ENCODE results near the gene CD300A. TPM values are rescaled to one million over a fixed set of nuclear protein-coding genes. Genes with fewer than 3 reads are reported as not detected.

The CD300A gene
- total and polyA plus RNA-seq, 4 donors: 2.2 to 11.5 (median 8.0) TPM

GRCh38 chr17:74475189-74475588, 8.8 kb downstream of the CD300A start:
- Histone ChIP-seq H3K36me3 (ENCODE audit: control insufficient read depth in 4 of 4, insufficient read depth in 3 of 4, low read depth in 1 of 4, low read length in 3 of 4) (no peaks in the 10 kb centered on the region), H3K4me3 (ENCODE audit: low read depth in 1 of 3, low read length in 3 of 3) (no peak overlapping the region), H3K27me3 (ENCODE audit: control insufficient read depth in 4 of 4, insufficient read depth in 4 of 4, low read length in 3 of 4) (no peaks in the 10 kb centered on the region), H3K9me3 (ENCODE audit: control insufficient read depth in 4 of 4, low read length in 3 of 4) (no peaks in the 10 kb centered on the region), H3K4me1 (ENCODE audit: control insufficient read depth in 4 of 4, insufficient read depth in 4 of 4, low read length in 3 of 4) (no peaks in the 10 kb centered on the region), H3K9ac (ENCODE audit: low read depth in 1 of 2, low read length in 2 of 2) (no peak overlapping the region), H3K27ac (ENCODE audit: low read depth in 1 of 2, low read length in 2 of 2) (no peak overlapping the region)
- DNase-seq (ENCODE audit: low spot score): no peak
- TF ChIP-seq MAX (IDR thresholded peaks at IDR 0.05) (no peak), YY1 (IDR thresholded peaks at IDR 0.05) (no peak), RXRA (IDR thresholded peaks at IDR 0.05) (no peak), ATF3 (IDR thresholded peaks at IDR 0.05) (no peak), HNF4G (IDR thresholded peaks at IDR 0.05) (no peak), EGR1 (IDR thresholded peaks at IDR 0.05; ENCODE audit: low read depth in 2 of 2) (no peak), ZBTB33 (IDR thresholded peaks at IDR 0.05) (no peak)
- WGBS: 88% methylated on average over 4 of the region's 4 CpGs

- H3K9me3 ChIP-seq (ENCODE audit: control insufficient read depth in 4 of 4, low read length in 3 of 4): no peaks in the 10 kb centered on the region
- no peak overlapping the region for H3K4me3 ChIP-seq (ENCODE audit: low read depth in 1 of 3, low read length in 3 of 3)
- no peaks in the 10 kb centered on the region for H3K36me3 ChIP-seq (ENCODE audit: control insufficient read depth in 4 of 4, insufficient read depth in 3 of 4, low read depth in 1 of 4, low read length in 3 of 4)
- H3K27me3 ChIP-seq (ENCODE audit: control insufficient read depth in 4 of 4, insufficient read depth in 4 of 4, low read length in 3 of 4): no peaks in the 10 kb centered on the region
- no peak overlapping the region for H3K27ac ChIP-seq (ENCODE audit: low read depth in 1 of 2, low read length in 2 of 2)
- H3K4me1 ChIP-seq (ENCODE audit: control insufficient read depth in 4 of 4, insufficient read depth in 4 of 4, low read length in 3 of 4): no peaks in the 10 kb centered on the region
- DNase-seq (ENCODE audit: low spot score): no peak
- WGBS: 87% methylated on average over 4 of the region's 4 CpGs
- no peak overlapping the region for H3K9ac ChIP-seq (ENCODE audit: low read depth in 1 of 2, low read length in 2 of 2)
- TF ChIP-seq MAX (IDR thresholded peaks at IDR 0.05) (no peak), EGR1 (IDR thresholded peaks at IDR 0.05; ENCODE audit: low read depth in 2 of 2) (no peak), FOXA1 (IDR thresholded peaks at IDR 0.05) (no peak), JUND (IDR thresholded peaks at IDR 0.05) (no peak), CTCF (IDR thresholded peaks at IDR 0.05; ENCODE audit: low read depth, low read length, missing input control) (no peak), NR2F2 (IDR thresholded peaks at IDR 0.05) (no peak), GABPA (IDR thresholded peaks at IDR 0.05 in 1 of 2, conservative IDR thresholded peaks at IDR 0.05 in 1 of 2) (no peak), HNF4G (IDR thresholded peaks at IDR 0.05) (no peak), ZBTB33 (IDR thresholded peaks at IDR 0.05) (no peak), TAF1 (conservative IDR thresholded peaks at IDR 0.05) (no peak), HNF4A (conservative IDR thresholded peaks at IDR 0.05) (no peak), FOXA2 (IDR thresholded peaks at IDR 0.05) (no peak), RXRA (IDR thresholded peaks at IDR 0.05) (no peak), ATF3 (IDR thresholded peaks at IDR 0.05) (no peak), REST (IDR thresholded peaks at IDR 0.05) (no peak), YY1 (IDR thresholded peaks at IDR 0.05) (no peak), SP1 (IDR thresholded peaks at IDR 0.05) (no peak), RAD21 (IDR thresholded peaks at IDR 0.05) (no peak)
Measured at GRCh38 chr17:74477411-74477810, 11.0 kb downstream of the CD300A start.

Measured in liver (tissue), 9 donors.